Activated T-cell treated with anti-CD3 and anti-CD28 coated beads, Interleukin-2, amount 50 U/mL, for 72 hours (primary cell): ENCODE results near the gene RNF212. TPM values are rescaled to one million over a fixed set of nuclear protein-coding genes. Genes with fewer than 3 reads are reported as not detected.

Experiments
- ATAC-seq, 2 donors: fragments of 150-1000 bp; cut with Tn5 transposase; replicated peaks in 1 of 2; 2 replicates each; pipeline ENCODE4 v1.10.0; 2021; ENCODE audit warnings: moderate library complexity in 2 of 2, mild to moderate bottlenecking in 1 of 2
- DNase-seq, 2 donors: peaks; one replicate each; pipeline ENCODE4 v3.0.0; 2021 to 2022; ENCODE audit warnings: mixed read lengths in 1 of 2
- H3K27ac Mint-ChIP-seq: one replicate; pipeline ENCODE4 v1.8.0; 2022; ENCODE audit warnings: mild to moderate bottlenecking, moderate library complexity, mixed read lengths
- H3K27me3 Mint-ChIP-seq: one replicate; pipeline ENCODE4 v1.8.0; 2022; ENCODE audit warnings: low read depth, mixed read lengths
- H3K36me3 Mint-ChIP-seq, 2 donors: one replicate each; pipeline ENCODE4 v1.8.0; 2022; ENCODE audit warnings: mixed read lengths in 2 of 2, mild to moderate bottlenecking in 1 of 2; ENCODE audit not compliant: insufficient read depth in 2 of 2
- H3K4me1 Mint-ChIP-seq: one replicate; pipeline ENCODE4 v1.8.0; 2022; ENCODE audit warnings: low read depth, mixed read lengths
- H3K4me3 Mint-ChIP-seq, 2 donors: one replicate each; pipeline ENCODE4 v1.8.0; 2022; ENCODE audit warnings: mild to moderate bottlenecking in 2 of 2, mixed read lengths in 2 of 2, moderate library complexity in 2 of 2
- H3K9me3 Mint-ChIP-seq, 2 donors: one replicate each; pipeline ENCODE4 v1.8.0; 2022; ENCODE audit warnings: mixed read lengths in 2 of 2
- total RNA-seq, 2 donors: library from RNA; stranded (reverse); gene quantifications; one replicate each; pipeline ENCODE4 v1.2.3, GENCODE V29; 2022

RNF212 gene
- total RNA-seq, 2 donors from 2014 or later, result 2.3 to 3.9 TPM

DNA sequence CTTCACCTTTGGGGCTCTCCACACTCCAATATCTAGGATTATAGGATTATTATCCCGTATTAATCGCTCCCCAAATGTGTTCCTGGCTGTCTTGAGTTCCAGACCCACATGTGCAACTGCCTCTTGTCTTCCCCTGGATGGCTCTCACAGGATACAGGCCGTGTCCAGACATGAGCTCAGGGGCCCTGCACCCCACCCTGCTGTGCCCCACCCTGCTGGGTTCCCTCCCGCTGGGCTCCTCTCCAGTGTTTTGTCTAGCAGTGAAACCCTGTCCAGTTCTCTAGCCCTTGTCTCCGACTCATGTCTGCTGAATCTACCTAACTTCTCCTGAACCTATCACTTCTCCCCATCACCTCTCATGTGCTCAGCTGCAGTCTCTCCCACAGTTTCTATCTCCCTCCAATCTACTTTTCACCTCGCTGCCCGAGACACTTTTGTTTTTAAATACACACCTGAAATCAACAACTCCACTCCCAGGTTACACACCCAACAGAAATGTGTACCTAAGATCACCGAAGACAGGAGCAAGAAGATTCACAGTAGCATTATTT lies 2.0 kb downstream of the RNF212 start:
- no peaks in the 10 kb centered on the region for H3K36me3 Mint-ChIP-seq
- no peak overlapping the region for H3K4me3 Mint-ChIP-seq
- no peaks in the 10 kb centered on the region for H3K9me3 Mint-ChIP-seq
- no peaks in the 10 kb centered on the region for H3K4me1 Mint-ChIP-seq
- H3K27ac Mint-ChIP-seq, result no peak overlapping the region
- H3K27me3 Mint-ChIP-seq, result peaks cover 22% of the 10 kb centered on the region
- ATAC-seq, result no peak
- DNase-seq, result no peak

DNA sequence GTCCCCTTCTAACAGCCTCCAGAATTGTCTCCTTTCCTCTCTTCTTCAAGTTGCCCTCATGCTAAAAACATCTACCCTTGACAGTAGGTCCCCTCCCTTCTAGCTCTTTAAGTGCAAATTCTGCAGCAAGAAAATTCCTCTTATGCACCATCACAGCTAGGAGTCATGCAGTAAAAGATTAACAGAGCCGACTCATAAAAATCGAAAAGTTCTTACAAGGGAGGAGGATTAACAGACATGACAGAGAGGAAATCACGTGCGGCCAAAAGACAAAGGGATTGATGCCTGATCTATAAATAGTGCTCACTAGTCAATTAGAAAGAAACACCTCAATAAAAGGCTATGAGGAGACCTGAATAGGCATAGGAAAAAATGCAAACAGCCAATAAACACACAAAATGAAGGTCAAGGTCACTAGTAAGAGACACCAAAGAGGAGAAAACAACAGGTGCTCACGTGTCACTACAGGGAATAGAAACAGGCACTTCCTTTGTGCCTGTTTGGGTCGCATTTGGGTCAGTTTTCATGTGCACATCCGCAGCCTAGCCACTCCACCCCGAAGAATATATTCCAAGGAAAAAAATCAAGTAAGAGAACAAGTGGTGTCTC lies 3.4 kb downstream of the RNF212 start:
- ATAC-seq, result no peak
- H3K9me3 Mint-ChIP-seq, result no peaks in the 10 kb centered on the region
- H3K4me1 Mint-ChIP-seq, result no peaks in the 10 kb centered on the region
- H3K36me3 Mint-ChIP-seq, result no peaks in the 10 kb centered on the region
- no peak overlapping the region for H3K4me3 Mint-ChIP-seq
- DNase-seq, result no peak
- no peak overlapping the region for H3K27ac Mint-ChIP-seq
- peaks cover 19% of the 10 kb centered on the region for H3K27me3 Mint-ChIP-seq

- H3K4me1 Mint-ChIP-seq, result no peaks in the 10 kb centered on the region
- no peak overlapping the region for H3K4me3 Mint-ChIP-seq
- peaks cover 19% of the 10 kb centered on the region for H3K27me3 Mint-ChIP-seq
- no peaks in the 10 kb centered on the region for H3K36me3 Mint-ChIP-seq
- no peak for ATAC-seq
- no peaks in the 10 kb centered on the region for H3K9me3 Mint-ChIP-seq
- DNase-seq, result no peak
- no peak overlapping the region for H3K27ac Mint-ChIP-seq
Observed at GRCh38 chr4:1109333-1109732, 4.0 kb downstream of the RNF212 start.

GRCh38 chr4:1105662-1106061 lies 7.7 kb downstream of the RNF212 start:
- no peak overlapping the region for H3K27ac Mint-ChIP-seq
- no peak for ATAC-seq
- DNase-seq, result no peak
- peaks cover 5% of the 10 kb centered on the region for H3K27me3 Mint-ChIP-seq
- H3K36me3 Mint-ChIP-seq, result no peaks in the 10 kb centered on the region
- no peaks in the 10 kb centered on the region for H3K4me1 Mint-ChIP-seq
- no peaks in the 10 kb centered on the region for H3K9me3 Mint-ChIP-seq
- H3K4me3 Mint-ChIP-seq, result no peak overlapping the region

GRCh38 chr4:1105067-1105466 lies 8.3 kb downstream of the RNF212 start:
- Mint-ChIP-seq H3K27me3 (peaks cover 5% of the 10 kb centered on the region), H3K4me1 (no peaks in the 10 kb centered on the region)

GRCh38 chr4:1104647-1105046 lies 8.7 kb downstream of the RNF212 start:
- Mint-ChIP-seq H3K27me3 (peaks cover 1% of the 10 kb centered on the region), H3K4me1 (no peaks in the 10 kb centered on the region), H3K36me3 (no peaks in the 10 kb centered on the region), H3K4me3 (no peak overlapping the region), H3K27ac (no peak overlapping the region), H3K9me3 (no peaks in the 10 kb centered on the region)
- DNase-seq (peak in 1 of 2 donors; percentile 5), ATAC-seq (no peak)

More at GRCh38 chr4:1105067-1105466, 8.3 kb downstream of the RNF212 start:
- H3K27ac Mint-ChIP-seq, result no peak overlapping the region
- H3K9me3 Mint-ChIP-seq, result no peaks in the 10 kb centered on the region
- ATAC-seq (no peak), DNase-seq (no peak)
- no peaks in the 10 kb centered on the region for H3K36me3 Mint-ChIP-seq
- no peak overlapping the region for H3K4me3 Mint-ChIP-seq

DNA sequence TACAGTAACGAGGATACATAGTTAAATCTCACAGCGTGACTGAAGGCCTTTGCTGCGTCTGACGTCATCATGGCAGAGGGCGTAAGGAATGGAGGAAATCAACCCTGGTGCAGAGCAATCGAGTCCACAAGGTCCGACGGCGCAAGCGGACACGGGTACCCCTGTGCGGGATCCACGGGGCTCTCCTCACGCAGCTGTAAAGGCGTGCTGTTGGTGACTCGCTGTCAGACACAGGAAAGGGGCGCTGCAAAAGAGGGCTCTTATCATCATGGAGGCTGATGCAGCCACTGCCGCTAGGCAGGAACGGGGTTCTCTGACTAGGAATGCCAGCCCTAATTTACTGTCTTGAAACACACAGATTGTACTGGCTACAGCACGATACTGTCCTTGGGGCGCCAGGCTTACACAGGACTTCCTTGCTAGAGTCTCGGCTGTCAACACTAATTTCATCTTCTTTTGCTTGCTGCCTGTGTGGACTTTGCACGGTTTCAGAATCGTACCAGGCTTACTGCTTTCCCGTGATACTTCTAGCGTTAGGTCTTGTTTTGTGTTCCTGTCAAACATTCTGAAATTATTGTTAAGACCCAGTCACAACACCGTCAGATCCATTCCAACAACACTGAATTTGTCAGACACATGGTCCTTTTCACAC lies 13.6 kb downstream of the RNF212 start:
- no peak for DNase-seq
- H3K27ac Mint-ChIP-seq, result no peak overlapping the region
- no peaks in the 10 kb centered on the region for H3K36me3 Mint-ChIP-seq
- no peak overlapping the region for H3K4me3 Mint-ChIP-seq
- H3K4me1 Mint-ChIP-seq, result no peaks in the 10 kb centered on the region
- no peaks in the 10 kb centered on the region for H3K9me3 Mint-ChIP-seq
- no peaks in the 10 kb centered on the region for H3K27me3 Mint-ChIP-seq
- no peak for ATAC-seq

DNA sequence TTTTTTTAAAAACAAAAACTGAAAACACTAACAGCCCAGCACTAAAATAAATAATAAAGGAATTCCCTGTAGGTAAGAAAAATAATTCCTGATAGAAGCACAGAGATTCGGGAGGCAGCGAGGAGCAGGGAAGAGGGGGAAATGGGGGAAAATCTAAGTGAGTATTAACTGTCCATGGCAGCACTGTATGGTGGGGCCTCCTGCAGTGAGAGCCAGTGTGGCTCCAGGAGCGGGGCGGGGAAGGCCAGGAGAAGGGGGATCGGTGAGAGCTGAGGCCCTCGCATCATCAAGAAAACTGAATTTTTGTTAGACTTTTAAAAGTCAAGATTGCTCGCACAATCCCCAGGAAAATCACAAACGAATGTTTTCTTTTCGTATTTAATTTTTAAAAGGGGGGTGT lies 14.1 kb downstream of the RNF212 start:
- DNase-seq, result no peak
- H3K27me3 Mint-ChIP-seq, result no peaks in the 10 kb centered on the region
- H3K27ac Mint-ChIP-seq, result no peak overlapping the region
- ATAC-seq, result no peak
- no peaks in the 10 kb centered on the region for H3K9me3 Mint-ChIP-seq
- H3K4me1 Mint-ChIP-seq, result no peaks in the 10 kb centered on the region
- no peaks in the 10 kb centered on the region for H3K36me3 Mint-ChIP-seq
- H3K4me3 Mint-ChIP-seq, result no peak overlapping the region

DNA sequence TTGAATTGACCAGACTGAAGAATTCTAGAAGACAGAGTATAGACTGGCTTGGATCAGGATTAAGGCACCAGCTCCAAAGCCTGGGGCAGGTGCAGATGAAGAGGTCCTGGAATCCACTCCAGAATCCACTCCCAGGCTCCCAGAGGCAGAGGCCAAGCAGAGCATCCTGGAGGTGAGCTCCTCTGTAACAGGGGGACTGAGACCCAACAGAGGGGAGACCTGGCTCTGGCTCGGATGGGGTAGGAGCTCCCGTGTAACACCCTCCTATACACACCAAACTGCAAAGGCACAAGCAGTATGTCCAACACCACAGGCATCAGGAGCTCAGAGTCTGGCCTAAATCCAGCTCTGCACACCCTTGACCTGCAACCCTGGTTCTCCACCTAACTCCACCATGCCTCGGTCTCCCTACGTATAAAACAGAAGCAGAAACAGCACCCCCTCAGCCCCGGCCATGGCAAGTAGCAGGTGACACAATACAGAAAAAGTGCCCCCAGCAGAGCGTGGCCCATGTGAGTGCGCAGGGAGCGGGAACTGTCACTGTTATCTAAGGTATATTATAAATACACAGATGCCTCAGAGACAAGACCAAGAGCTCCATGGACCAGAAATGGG lies 14.9 kb downstream of the RNF212 start:
- ATAC-seq, result no peak
- Mint-ChIP-seq H3K4me1 (no peaks in the 10 kb centered on the region), H3K9me3 (no peaks in the 10 kb centered on the region), H3K27me3 (no peaks in the 10 kb centered on the region), H3K4me3 (no peak overlapping the region), H3K36me3 (no peaks in the 10 kb centered on the region), H3K27ac (no peak overlapping the region)
- DNase-seq, result no peak

DNA sequence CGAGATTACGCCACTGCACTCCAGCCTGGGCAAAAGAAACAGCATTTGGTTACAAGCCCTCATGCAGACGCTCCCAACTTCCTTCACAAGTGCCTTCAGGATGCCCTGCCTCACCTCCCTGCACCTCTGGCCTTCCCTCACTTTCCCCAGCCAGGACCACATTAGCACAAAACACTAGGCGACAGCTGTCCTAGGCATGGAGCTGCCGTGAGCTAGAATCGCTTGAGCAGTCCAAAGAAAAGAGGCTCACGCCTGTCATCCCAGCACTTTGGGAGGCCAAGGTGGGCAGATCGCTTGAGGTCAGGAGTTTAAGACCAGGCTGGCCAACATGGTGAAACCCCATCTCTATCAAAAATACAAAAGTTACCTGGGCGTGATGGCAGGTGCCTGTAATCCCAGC lies 15.8 kb downstream of the RNF212 start:
- Mint-ChIP-seq H3K27me3 (no peaks in the 10 kb centered on the region), H3K36me3 (no peaks in the 10 kb centered on the region), H3K4me1 (no peaks in the 10 kb centered on the region), H3K4me3 (no peak overlapping the region), H3K27ac (no peak overlapping the region), H3K9me3 (no peaks in the 10 kb centered on the region)
- ATAC-seq (no peak), DNase-seq (no peak)

DNA sequence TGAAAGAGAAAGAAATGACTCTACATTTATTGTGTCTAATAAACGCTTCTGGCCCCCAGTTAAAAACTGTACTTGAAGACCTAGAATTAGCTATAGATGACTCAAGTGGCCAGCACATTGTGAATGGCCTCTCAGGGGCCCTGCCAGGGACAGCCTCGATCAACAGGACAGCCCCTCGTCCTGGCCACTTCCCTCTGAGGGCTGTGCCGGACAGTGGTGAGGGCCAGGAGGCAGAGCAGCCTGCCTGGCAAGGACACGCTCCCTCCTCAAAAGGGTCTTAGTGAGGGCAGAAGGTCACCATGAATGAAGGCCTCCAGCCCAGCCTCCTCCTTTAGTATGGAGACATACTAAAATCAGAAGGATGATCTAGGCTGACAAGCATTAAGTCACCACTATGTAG lies 16.5 kb downstream of the RNF212 start:
- H3K9me3 Mint-ChIP-seq, result no peaks in the 10 kb centered on the region
- no peaks in the 10 kb centered on the region for H3K4me1 Mint-ChIP-seq
- H3K27me3 Mint-ChIP-seq, result no peaks in the 10 kb centered on the region
- ATAC-seq (no peak), DNase-seq (no peak)
- H3K4me3 Mint-ChIP-seq, result no peak overlapping the region
- no peak overlapping the region for H3K27ac Mint-ChIP-seq
- H3K36me3 Mint-ChIP-seq, result no peaks in the 10 kb centered on the region

DNA sequence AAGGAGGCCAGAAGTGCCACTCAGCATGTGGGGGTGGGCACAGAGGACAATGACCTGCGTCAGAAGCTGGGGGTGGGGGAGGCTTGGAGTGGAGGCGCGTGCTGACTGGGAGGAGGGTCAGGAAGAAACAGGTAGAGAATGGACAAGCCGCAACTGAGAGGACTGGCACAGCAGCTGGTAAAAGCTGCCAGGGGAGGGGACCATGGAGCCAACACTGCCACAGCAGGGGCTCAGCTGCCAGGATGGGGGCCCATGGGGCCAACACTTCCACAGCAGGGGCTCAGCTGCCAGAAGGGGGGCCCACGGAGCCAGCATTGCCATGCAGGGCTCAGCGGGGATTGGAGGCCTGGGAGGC lies 19.1 kb downstream of the RNF212 start:
- H3K9me3 Mint-ChIP-seq, result peaks cover 0 to 1% of the 10 kb centered on the region in 2 donors
- ATAC-seq, result no peak
- no peak overlapping the region for H3K4me3 Mint-ChIP-seq
- H3K4me1 Mint-ChIP-seq, result no peaks in the 10 kb centered on the region
- H3K27me3 Mint-ChIP-seq, result no peaks in the 10 kb centered on the region
- H3K27ac Mint-ChIP-seq, result no peak overlapping the region
- DNase-seq, result no peak
- H3K36me3 Mint-ChIP-seq, result no peaks in the 10 kb centered on the region

DNA sequence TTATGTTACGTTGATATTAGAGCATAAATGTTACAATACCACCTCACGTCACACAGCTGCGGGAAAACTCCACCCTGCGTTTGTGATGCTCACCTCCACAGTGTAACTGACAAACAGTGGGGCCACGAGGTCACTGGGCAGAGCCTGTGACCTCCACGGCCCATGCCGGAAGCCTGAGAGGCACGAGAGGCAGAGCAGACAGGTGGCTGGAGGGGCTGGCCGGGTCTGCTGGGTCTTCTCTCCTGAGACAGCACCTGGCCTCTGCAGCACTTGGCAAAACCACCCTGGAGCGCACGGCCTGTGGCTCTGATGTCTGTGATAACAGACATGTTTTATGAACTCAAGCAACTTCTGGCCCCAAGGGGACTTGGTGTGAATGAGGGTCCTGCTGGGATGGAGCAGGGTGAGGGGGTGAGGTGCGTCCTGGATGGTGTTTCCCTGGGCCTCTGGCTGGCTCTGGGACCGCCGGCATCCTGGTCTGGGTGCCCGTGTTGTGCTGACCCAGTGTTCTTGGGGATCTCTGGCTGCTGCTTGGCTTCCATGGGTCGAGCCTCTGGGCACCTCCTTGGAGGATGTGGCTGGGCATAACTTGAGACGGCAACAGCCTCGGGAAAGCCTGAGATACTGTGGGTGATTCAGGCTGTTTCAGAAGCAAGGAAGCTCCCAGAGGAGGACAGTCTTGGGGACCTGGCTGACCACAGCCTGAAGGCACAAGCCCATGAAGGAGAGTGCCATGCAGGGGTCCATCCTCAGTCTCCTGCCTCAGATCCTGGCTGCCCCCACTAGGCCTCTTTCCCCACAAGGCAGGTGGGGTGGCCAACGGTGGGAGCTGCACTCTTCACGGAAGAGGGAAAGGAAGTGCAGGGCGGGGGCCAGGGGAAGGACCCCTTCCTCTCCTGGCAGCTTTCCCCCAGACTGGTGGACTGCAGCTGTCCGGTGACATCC lies 19.7 kb downstream of the RNF212 start:
- Mint-ChIP-seq H3K4me3 (no peak overlapping the region), H3K4me1 (no peaks in the 10 kb centered on the region)

More for the DNA sequence above, 19.7 kb downstream of the RNF212 start:
- DNase-seq (no peak), ATAC-seq (no peak)
- Mint-ChIP-seq H3K27me3 (no peaks in the 10 kb centered on the region), H3K27ac (no peak overlapping the region), H3K36me3 (no peaks in the 10 kb centered on the region), H3K9me3 (peaks cover 0 to 1% of the 10 kb centered on the region in 2 donors)
